Head of caudate nucleus (tissue), 42 donors: ENCODE measurements around the gene BMP10.

ENCODE experiments used
- DNase-seq, 42 donors: peaks; one replicate each; pipeline versions ENCODE4 v3.0.0 to v3.0.0-alpha.2; 2020 to 2021; ENCODE audit warnings: mixed read lengths in 7 of 42
- intact Hi-C: fragments of 100-400 bp; cut with DNase I; formaldehyde crosslinking; loops from one replicate; pipeline ENCODE4 v1.15.0; 2022

The BMP10 gene, protein sequence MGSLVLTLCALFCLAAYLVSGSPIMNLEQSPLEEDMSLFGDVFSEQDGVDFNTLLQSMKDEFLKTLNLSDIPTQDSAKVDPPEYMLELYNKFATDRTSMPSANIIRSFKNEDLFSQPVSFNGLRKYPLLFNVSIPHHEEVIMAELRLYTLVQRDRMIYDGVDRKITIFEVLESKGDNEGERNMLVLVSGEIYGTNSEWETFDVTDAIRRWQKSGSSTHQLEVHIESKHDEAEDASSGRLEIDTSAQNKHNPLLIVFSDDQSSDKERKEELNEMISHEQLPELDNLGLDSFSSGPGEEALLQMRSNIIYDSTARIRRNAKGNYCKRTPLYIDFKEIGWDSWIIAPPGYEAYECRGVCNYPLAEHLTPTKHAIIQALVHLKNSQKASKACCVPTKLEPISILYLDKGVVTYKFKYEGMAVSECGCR

DNA sequence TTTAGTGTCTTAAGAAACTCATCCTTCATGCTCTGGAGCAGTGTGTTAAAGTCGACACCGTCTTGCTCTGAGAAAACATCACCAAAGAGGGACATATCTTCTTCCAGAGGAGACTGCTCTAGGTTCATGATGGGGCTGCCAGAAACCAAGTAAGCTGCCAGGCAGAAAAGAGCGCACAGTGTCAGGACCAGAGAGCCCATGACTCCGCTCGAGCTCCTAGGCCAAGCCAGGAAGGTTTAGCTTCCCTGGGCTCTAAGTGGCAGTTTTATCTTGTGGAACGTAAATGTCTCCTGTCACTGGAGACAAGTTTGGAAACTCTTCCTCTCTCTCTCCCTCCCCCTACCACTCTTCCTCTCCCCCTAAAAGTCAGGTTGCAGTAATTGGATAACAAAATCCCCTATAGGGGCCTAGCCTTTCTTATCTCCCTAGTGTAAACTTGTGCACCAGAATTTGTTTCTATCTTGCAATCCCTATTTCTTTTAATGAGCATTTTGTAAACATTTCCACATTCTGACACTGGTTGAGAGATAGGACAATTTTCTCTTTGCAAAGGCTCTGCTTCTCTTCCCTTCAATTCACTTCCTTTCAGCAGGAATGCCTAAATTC, at the start of gene BMP10:
TSS of gene BMP10 (minus strand) at position 239 of the 606 bp plus-strand sequence. CDS start at position 200, 39 bp downstream.
- intact Hi-C loops: no loop called here
- DNase-seq: no peak

DNA sequence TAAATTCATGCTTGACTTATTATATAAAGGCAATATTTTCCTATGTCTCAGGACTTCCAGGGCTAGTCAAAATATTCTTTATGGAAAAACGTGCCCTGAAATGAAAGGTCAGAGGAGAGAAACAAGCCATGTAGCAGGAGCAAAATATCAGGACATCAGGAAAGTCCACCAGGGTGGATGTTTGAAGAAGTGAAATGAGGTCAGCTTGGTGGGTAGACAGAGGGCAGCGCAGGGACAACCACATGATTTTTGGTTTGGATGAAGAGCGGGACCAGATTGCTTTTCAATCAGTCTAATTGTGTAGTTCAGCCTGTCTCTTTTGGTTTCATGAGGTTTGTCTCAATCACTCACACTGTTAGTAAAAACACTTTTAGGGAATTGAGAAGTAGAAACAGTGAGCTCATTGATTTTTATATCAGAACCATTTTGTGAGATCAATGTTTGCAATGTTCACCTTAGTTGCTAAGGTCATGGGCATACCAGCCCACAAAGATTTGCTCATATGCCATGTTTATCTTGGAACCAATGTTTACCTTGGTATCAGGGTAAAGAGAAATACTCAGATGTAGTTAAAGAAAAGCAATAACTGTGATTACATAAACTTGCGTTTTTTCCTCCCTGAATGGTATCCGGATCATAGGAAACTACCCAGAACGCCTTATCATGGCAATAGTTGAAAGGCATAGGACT, 49.4 kb upstream of the BMP10 start:
- DNase-seq: no peak
- intact Hi-C loops: loop anchor here (10.0 kb wide), 1 partner anchor 456 kb away; the partner anchor contains the start of genes APLF and FBXO48

DNA sequence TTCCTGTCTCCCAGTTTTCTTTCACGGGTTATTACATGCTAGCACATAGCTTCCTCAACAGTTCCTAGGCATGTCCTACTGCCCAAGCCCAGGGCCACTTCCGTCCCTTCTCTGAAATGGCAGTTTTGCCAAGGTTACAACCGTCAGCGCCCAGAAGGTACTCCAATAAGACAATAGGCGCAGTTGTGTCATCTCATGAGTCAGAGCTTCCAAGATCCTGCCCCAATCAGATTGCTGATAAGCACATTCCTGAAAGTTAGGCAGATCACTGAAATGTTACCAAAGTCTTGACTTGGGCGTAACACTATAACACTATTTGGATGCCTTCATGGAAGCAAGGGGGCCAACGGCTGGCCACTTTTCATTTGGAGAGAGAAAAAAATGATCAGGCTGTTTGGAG, 47.3 kb upstream of the BMP10 start:
- no peak for DNase-seq
- intact Hi-C loops: no loop called here

DNA sequence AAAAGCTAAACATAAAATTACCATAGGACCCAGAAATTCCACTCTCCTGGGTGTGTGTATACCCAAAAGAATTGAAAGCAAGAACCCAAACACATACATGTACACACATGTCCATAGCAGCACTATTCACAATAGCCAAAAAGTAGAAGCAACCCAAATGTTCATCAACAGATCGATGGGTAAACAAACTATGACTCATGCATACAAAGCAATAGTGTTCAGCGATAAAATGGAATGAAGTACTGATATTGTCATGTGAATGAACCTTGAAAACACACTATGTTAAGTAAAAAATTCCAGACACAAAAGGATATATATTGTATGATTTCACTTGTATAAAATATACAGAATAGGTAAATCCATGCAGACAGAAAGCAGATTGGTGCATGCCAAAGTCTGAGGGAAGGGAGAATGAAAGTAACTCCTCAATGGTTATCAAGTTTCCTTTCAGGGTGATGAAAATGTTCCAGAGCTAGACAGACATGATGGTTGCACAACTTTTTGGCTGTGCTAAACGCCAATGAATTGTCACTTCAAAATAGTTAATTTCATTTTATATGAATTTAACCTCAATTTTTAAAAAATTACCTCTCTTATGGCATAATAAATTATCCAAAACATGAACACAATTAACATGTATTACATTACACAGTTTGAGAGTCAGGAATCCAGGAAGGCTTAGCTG, 46.0 kb upstream of the BMP10 start:
- no peak for DNase-seq
- intact Hi-C loops: no loop called here

DNA sequence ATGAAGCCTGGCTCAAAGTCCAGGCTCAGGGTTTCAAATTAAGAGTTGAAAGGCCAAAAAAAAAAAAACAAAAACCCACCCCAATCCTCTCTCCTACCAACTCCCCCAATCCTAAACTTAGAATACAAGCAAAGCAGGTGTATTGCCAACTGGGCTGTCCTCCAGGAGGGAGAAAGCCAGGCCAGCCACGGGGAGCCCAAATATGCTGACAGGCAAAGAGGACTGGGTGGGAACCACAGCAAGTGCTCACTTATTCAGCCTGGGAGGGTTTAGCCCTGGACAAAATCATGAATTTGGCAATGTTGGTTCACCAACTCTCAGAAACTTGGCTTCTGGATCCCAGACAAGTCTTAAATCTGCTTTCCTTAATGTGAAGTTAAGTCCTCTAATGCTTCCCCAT, 45.0 kb upstream of the BMP10 start:
- peak in 1 of 42 donors; percentile 41 for DNase-seq
- intact Hi-C loops: no loop called here

DNA sequence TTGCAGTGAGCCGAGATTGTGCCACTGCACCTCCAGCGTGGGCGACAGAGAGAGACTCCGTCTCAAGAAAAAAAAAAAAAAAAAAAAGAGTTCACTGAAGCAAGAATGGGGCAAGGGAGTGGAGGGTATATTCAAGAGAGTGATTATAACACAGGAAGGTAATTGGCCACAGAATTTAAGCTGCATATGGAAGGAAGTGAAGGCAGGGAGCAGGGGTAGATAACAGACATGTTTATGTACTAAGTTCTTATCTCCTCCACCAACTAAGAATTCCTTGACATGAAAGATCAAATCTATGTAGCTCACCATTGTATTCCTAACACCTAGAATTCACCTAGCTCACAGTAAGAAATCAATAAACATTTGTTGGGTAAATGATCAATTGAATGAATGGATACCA, 44.2 kb upstream of the BMP10 start:
- intact Hi-C loops: loop anchor here (2.0 kb wide), 1 partner anchor 49 kb away; no protein-coding TSS in a partner anchor
- no peak for DNase-seq

DNA sequence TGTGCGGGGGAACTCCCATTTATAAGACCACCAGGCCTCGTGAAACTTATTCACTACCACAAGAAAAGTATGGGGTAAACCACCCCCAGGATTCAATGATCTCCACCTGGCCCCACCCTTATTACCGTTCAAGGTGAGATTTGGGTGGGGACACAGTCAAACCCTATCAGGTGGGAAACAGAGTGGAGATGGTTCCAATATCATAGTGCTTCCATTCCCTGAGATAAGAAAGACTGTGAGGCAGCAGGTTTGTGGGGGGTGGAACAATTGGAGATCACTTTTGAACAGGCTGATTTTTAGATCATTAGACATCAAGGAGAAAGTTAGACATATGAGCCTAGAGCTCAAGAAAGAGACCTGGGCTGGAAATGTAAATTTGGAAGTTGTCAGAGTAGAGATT, 42.2 kb upstream of the BMP10 start:
- intact Hi-C loops: no loop called here
- DNase-seq: peak in 1 of 42 donors; percentile 13

DNA sequence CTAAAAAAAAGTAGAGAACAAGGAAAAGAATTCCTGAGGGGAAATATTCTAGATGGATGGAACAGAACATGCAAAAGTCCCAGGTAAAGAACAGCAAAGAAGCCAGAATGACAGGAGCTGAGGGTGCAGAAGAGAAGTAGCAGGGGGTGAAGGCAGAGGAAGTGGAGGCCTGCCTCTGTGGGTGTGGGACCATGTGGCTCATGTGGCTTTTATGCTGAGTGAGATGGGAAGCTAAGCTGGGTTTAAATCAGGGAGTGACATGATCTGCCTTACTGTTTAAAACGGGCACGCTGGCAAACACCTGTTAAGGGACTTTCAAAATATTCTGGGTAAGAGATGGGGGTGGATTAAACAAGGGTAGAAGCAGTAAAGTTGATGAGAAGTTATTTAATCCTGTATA, 41.5 kb upstream of the BMP10 start:
- intact Hi-C loops: no loop called here
- DNase-seq: peak in 1 of 42 donors; percentile 41

DNA sequence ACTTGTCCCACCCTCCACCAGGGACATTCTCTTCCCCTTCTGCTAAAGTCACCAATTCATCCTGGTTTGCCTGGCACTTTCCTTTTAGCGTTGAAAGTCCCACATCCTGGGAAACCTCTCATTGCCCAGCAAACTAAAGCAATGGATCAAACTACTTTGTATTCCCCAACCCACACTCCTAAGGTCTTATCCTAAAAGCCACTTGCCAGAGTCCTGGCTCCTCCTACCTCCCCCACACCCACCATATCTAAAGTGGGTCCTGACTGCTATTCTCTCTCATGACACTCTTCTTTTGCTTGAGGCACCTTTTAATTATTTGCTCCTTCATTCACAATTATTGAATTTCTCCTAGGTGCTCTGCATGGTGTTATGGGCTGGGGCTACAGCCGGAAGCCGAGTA, 40.9 kb upstream of the BMP10 start:
- peak in 1 of 42 donors; percentile 18 for DNase-seq
- intact Hi-C loops: no loop called here

DNA sequence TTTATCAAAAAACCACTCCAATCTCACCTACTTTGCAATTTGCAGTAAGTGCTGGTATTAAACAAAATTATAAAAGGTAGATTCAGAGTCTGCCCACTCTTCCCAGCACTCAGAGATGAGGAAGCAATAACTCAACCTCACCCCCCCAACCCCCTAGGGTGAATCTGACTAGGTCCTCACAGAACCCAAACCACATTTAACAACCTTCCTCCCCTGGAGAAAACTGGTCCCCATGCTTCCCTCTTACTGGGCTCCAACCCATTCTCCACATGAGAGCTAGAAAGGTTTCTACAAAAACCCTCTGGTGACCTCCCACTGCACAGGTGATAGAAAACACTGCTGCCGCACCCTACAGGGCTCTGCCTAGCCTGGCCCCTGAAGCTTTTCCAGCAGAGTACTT, 40.5 kb upstream of the BMP10 start:
- peak in 1 of 42 donors; percentile 26 for DNase-seq
- intact Hi-C loops: no loop called here

DNA sequence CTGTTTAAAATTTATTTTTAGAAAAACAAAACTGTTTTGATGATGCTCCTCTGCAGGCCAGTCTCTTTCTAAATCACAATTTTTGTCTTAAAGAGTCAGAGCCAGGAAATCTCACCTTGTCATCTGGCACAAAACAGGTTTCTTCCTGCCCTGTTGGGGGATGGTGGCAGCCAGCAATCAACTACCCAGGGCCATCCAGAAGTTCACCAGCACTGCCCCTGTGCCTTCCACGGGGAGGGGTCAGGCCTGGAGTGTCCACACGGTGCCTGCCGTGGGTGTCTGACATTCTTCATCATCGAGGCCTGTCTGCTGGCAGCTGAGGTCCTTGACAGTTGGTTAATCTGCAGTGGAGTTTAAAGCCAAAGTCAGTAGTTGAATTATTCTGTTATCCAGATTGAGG, 40.0 kb upstream of the BMP10 start:
- intact Hi-C loops: no loop called here
- DNase-seq: peak in 1 of 42 donors; percentile 32

DNA sequence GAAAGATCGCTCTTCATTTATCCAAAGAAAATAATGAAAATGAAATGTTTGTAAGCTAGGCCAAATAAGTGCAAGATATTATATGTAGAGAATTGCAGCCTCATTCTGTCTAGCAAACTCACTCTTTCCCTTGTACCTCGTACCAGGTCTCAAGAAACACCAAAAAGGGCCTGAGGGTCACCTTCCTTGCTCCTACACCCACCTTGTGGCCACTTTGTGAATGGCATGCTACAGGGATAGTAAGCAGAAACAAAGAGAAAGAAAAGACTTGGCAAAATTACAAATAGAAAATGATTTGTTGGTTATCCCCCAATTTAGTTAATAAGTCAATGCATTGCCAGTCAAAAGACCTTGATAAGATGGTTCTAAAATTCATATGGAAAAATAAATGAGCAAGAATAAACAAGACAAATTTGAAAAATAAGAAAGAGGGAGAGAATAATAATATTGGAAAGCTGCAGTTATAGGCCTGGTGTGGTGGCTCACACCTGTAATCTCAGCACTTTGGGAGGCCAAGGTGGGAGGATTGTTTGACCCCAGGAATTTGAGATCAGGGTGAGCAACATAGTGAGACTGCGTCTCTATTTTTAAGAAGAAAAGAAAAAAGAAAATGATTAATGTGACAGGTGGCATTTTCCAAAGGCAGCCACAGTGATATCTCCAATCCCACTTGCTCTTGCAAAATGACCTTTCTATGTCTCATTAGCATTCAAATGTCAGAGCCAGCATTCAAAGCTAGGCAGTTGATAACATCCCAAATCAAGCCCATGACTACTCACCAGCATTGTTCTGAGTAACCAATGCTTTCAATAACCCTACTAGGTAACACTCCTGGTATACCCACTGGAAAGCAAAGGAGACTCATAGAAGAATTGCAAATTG, 38.8 kb upstream of the BMP10 start:
- intact Hi-C loops: loop anchor here (5.0 kb wide), 1 partner anchor 158 kb away; no protein-coding TSS in a partner anchor
- peak in 40 of 42 donors; percentile 21 to 89 (median 68) for DNase-seq

DNA sequence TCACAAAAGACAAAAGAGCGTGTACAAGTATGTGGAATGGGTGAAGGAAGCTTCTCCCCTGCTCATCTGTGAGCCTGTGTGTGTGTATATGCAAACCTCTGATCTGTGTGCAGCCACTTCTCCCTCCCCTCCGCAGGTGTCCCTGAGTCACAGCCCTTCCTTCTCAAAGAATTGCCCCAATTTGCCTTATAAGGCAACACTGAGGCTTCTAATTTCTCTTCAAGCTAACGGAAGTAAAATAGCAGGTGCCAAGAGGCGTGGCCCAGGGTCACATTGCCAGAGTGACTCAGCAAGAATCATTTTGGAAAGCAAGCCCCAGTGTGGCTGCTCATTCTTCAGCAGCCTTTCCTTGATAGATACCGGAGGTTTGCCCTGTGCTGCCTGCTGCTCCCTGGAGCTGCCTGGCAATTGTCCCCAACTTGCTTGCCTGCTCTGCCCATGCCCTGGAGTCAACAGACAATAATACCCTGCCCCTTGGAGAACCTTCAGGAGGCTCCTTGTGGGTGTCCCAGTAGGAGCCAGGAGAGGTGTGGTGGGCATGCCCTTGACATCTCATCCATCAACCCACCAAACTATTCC, 37.3 kb upstream of the BMP10 start:
- peak in 18 of 42 donors; percentile 3 to 55 (median 26) for DNase-seq
- intact Hi-C loops: loop anchor here (5.0 kb wide), 1 partner anchor 156 kb away; no protein-coding TSS in a partner anchor

DNA sequence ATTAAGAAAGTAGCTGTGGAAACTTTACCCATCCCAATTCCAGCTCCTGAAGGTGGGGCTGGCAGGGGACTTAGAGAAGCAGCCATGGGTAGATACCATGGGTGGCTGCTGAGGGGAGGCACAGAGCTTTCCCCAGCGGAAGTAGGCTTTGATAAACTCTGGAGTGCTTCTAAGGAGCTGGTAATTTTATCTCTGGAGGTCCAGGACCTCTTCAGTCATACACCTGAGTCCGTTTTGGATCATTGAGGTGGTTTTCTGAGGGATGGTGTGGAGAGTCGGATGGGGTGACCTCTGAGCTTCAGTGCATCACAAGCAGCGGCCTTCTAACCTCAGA, 36.7 kb upstream of the BMP10 start:
- DNase-seq: no peak
- intact Hi-C loops: loop anchor here (5.0 kb wide), 1 partner anchor 156 kb away; no protein-coding TSS in a partner anchor

DNA sequence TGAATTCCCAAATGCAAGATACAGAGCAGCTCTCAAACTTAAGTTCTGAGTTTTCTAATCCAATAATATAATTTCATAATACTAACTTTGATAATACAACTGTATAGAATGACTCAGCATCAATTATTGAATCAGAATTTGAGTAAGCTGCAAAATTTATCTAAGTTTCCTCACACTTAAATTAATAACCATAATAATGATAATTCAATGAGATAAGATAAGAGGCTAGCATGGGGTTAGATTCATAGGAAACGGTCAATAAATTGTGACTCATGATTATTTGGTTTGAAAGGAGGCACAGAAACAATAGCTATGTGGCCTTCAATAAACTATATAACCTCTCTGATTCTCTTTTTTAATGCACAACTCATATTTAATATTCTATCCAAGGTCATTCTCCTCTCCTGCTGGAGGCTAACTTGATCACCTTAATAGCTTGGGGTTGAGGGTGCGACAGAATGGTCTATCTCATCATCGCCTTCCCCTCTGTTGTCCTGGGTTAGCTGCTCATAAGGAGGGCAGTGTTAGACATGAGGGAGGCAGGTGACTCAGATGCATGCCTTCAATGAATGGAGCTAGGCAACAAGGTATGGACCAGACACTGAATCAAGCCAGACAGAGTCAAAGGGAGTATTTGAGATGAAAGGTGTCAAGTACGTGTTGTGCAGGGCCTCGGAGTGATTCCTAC, 36.2 kb upstream of the BMP10 start:
- DNase-seq: no peak
- intact Hi-C loops: loop anchor here (5.0 kb wide), 1 partner anchor 155 kb away; no protein-coding TSS in a partner anchor

DNA sequence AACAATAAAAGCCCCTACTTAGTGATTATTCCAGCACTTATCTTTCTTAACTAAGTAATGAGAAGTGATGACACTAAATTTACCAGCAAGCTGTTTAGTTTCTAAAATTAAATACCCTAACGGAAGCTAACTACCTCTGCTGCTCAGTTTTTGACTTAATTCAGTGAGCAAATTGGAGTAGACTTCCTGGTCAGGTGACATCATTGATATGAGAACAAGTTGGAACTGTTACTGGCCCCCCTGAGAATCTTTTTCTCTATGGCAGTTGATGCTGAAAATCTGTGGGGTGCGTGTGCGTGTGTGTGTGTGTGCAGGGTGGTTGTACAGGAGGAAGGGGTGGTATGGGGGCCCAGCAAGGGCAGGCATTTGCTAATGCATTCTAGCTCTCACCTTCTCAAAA, 35.5 kb upstream of the BMP10 start:
- intact Hi-C loops: loop anchor here (5.0 kb wide), 1 partner anchor 154 kb away; no protein-coding TSS in a partner anchor

DNA sequence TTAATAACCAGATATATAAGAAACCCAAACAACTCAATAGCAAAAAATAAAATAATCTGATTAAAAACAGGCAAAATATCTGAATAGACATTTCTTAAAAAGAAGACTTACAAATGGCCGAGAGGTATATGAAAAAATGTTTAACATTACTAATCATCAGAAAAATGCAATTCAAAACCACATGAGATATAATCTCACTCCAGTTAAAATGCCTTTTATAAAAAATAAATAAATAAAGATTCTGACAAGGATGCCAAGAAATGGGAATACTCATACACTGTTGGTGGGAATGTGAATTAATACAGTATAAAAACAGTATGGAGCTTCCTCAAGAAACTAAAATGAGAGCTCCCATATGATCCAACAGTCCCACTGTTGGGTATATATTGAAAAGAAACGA, 33.9 kb upstream of the BMP10 start:
- intact Hi-C loops: loop anchor here (5.0 kb wide), 1 partner anchor 153 kb away; no protein-coding TSS in a partner anchor
- no peak for DNase-seq

More for the DNA sequence above, 35.5 kb upstream of the BMP10 start:
- DNase-seq: no peak
